Measurements from ENCODE around the gene METTL22. TPM values are rescaled to one million over a fixed set of nuclear protein-coding genes. Genes with fewer than 3 reads are reported as not detected.

The METTL22 gene
- total RNA-seq, 3 donors from 2014 or later, result 26.9 to 36.1 (median 27.4) TPM

GRCh38 chr16:8676737-8677375 is 55.4 kb downstream of the METTL22 start:
- H3K4me1 ChIP-seq, result no peaks in the 10 kb centered on the region
- H3K9me3 ChIP-seq, result no peaks in the 10 kb centered on the region
- no peak for DNase-seq (ENCODE audit: low spot score in 2 of 2)
- TF ChIP-seq POLR2A (IDR thresholded peaks at IDR 0.05), result no peak
- TF ChIP-seq, protein P1, sequence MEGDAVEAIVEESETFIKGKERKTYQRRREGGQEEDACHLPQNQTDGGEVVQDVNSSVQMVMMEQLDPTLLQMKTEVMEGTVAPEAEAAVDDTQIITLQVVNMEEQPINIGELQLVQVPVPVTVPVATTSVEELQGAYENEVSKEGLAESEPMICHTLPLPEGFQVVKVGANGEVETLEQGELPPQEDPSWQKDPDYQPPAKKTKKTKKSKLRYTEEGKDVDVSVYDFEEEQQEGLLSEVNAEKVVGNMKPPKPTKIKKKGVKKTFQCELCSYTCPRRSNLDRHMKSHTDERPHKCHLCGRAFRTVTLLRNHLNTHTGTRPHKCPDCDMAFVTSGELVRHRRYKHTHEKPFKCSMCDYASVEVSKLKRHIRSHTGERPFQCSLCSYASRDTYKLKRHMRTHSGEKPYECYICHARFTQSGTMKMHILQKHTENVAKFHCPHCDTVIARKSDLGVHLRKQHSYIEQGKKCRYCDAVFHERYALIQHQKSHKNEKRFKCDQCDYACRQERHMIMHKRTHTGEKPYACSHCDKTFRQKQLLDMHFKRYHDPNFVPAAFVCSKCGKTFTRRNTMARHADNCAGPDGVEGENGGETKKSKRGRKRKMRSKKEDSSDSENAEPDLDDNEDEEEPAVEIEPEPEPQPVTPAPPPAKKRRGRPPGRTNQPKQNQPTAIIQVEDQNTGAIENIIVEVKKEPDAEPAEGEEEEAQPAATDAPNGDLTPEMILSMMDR (IDR thresholded peaks at IDR 0.05), result no peak
- H3K27me3 ChIP-seq, result no peaks in the 10 kb centered on the region
- intact Hi-C loops (cut with DNase I; ENCODE audit: low total_unique reads), result loop anchor here (10.0 kb wide), 1 partner anchor 118 kb away; the partner anchor contains the start of genes PMM2 and TMEM186
- no peak overlapping the region for H3K4me3 ChIP-seq
- H3K36me3 ChIP-seq, result no peaks in the 10 kb centered on the region
- H3K27ac ChIP-seq, result no peak overlapping the region

GRCh38 chr16:8677481-8677880 is 56.0 kb downstream of the METTL22 start:
- Histone ChIP-seq H3K9me3 (no peaks in the 10 kb centered on the region), H3K36me3 (no peaks in the 10 kb centered on the region), H3K27me3 (no peaks in the 10 kb centered on the region), H3K4me1 (no peaks in the 10 kb centered on the region), H3K4me3 (no peak overlapping the region), H3K27ac (no peak overlapping the region)
- TF ChIP-seq, protein P1 (IDR thresholded peaks at IDR 0.05), result no peak
- TF ChIP-seq POLR2A (IDR thresholded peaks at IDR 0.05) (no peak), POLR2AphosphoS5 (IDR thresholded peaks at IDR 0.05) (no peak)
- DNase-seq (ENCODE audit: low spot score in 2 of 2), result no peak
- intact Hi-C loops (cut with DNase I; ENCODE audit: low total_unique reads), result loop anchor here (10.0 kb wide), 1 partner anchor 117 kb away; the partner anchor contains the start of genes PMM2 and TMEM186

DNA sequence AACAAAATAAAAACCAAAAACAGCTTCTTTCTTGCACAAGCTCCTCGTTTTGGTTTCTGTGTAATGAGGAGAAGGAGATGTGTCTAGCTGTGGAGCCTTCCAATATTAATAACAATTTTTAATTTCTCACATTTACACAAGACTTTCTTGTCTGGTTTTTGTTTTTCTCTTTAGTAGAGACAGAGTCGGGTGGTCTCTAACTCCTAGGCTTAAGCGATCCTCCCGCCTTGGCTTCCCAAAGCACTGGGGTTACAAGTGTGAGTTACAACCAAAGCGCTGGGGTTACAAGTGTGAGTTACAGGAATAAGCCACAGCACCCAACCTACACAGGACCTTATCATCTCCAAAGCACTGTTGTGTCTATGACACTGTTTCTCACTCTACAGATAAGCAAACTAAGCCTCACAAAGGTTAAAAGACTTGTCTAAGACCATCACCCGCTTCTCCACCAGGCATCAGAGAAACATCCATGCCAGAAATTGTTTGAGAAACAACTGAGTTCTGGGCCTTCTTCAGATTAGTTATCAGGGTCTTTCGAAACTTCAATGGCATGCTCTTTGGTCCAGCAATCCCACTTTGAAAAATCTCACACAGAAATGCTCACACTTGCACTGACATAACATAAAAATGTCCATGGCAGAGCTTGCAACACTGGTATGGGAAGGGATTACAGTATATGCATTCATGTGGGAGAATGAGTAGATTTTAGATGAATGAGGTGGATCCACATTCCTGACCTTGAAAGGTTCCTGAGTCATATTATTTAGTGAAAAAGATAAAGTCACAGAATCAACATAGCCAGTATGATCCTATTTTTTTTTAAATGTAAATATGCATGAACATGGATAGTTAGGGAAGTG is 56.8 kb downstream of the METTL22 start:
- H3K4me1 ChIP-seq, result no peaks in the 10 kb centered on the region
- no peaks in the 10 kb centered on the region for H3K9me3 ChIP-seq
- DNase-seq (ENCODE audit: low spot score in 2 of 2), result no peak
- H3K4me3 ChIP-seq, result no peak overlapping the region
- no peaks in the 10 kb centered on the region for H3K27me3 ChIP-seq
- no peaks in the 10 kb centered on the region for H3K36me3 ChIP-seq
- no peak overlapping the region for H3K27ac ChIP-seq
- intact Hi-C loops (cut with DNase I; ENCODE audit: low total_unique reads), result loop anchor here (10.0 kb wide), 1 partner anchor 117 kb away; the partner anchor contains the start of genes PMM2 and TMEM186
- TF ChIP-seq, protein P1 (IDR thresholded peaks at IDR 0.05), result no peak
- TF ChIP-seq POLR2A (IDR thresholded peaks at IDR 0.05) (no peak), POLR2AphosphoS5 (IDR thresholded peaks at IDR 0.05) (no peak)

DNA sequence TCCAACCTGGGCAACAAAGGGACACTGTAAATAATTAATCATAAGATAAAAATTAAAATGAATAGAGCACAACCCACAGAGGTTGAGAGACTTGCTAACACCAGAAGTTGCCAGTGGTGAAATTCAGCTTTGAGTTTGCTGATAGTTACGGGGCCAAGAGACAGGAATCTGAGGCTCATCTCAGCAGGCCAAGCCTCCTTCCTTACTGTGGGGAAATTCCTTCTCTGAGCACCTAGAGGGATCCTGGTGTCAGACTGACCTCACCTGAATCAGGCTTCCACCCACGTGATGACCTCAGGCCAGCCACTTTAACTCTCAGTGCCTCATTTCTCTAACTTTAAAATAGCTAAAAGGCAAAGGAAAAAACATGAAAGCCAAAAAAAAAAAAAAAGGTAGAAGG is 57.7 kb downstream of the METTL22 start:
- TF ChIP-seq POLR2AphosphoS5 (IDR thresholded peaks at IDR 0.05), result no peak
- TF ChIP-seq, protein P1 (IDR thresholded peaks at IDR 0.05), result no peak
- TF ChIP-seq POLR2A (IDR thresholded peaks at IDR 0.05), result no peak
- H3K27me3 ChIP-seq, result no peaks in the 10 kb centered on the region
- no peak overlapping the region for H3K4me3 ChIP-seq
- H3K36me3 ChIP-seq, result no peaks in the 10 kb centered on the region
- H3K4me1 ChIP-seq, result no peaks in the 10 kb centered on the region
- no peaks in the 10 kb centered on the region for H3K9me3 ChIP-seq
- intact Hi-C loops (cut with DNase I; ENCODE audit: low total_unique reads), result loop anchor here (10.0 kb wide), 1 partner anchor 116 kb away; the partner anchor contains the start of genes PMM2 and TMEM186
- no peak for DNase-seq (ENCODE audit: low spot score in 2 of 2)
- no peak overlapping the region for H3K27ac ChIP-seq
